Aorta (tissue), 5 donors: ENCODE measurements around the gene MYO1C. TPM values are rescaled to one million over a fixed set of nuclear protein-coding genes. Genes with fewer than 3 reads are reported as not detected.

Experiments used
- ATAC-seq: fragments of 200-7000 bp; cut with Tn5 transposase; one replicate; pipeline ENCODE4 v1.9.1; 2022; ENCODE audit warnings: moderate library complexity; ENCODE audit not compliant: low FRiP score
- DNase-seq, 2 donors: peaks; one replicate each; pipeline ENCODE4 v3.0.0-alpha.2; 2020
- H3K27ac ChIP-seq, 2 donors: one replicate each; pipeline ENCODE4 v1.5.1; 2013; ENCODE audit warnings: low read length in 2 of 2, mild to moderate bottlenecking in 2 of 2, moderate library complexity in 2 of 2, control low read depth in 1 of 2, inconsistent platforms in 1 of 2, low read depth in 1 of 2
- H3K27me3 ChIP-seq, 2 donors: one replicate each; pipeline ENCODE4 v1.6.1; 2013; ENCODE audit warnings: control low read depth in 1 of 2, low read length in 1 of 2, mild to moderate bottlenecking in 1 of 2, moderate library complexity in 1 of 2; ENCODE audit not compliant: insufficient read depth in 2 of 2, control insufficient read depth in 1 of 2
- H3K36me3 ChIP-seq, 2 donors: one replicate each; pipeline ENCODE4 v1.6.1; 2013; ENCODE audit warnings: control low read depth in 1 of 2, low read length in 1 of 2, mild to moderate bottlenecking in 1 of 2; ENCODE audit not compliant: insufficient read depth in 2 of 2, control insufficient read depth in 1 of 2
- H3K4me1 ChIP-seq, 2 donors: one replicate each; pipeline ENCODE4 v1.6.1; 2013; ENCODE audit warnings: low read length in 2 of 2, control low read depth in 1 of 2, mild to moderate bottlenecking in 1 of 2, moderate library complexity in 1 of 2; ENCODE audit not compliant: insufficient read depth in 2 of 2, control insufficient read depth in 1 of 2
- H3K4me3 ChIP-seq, 2 donors: one replicate each; pipeline ENCODE4 v1.5.1; 2013; ENCODE audit warnings: low read length in 2 of 2, control low read depth in 1 of 2, mild to moderate bottlenecking in 1 of 2
- H3K9me3 ChIP-seq: one replicate; pipeline ENCODE4 v1.6.1; 2013; ENCODE audit warnings: mild to moderate bottlenecking, low read length; ENCODE audit not compliant: control insufficient read depth
- WGBS, 2 donors: extraction: QIAGEN DNeasy Blood & Tissue Kit; methylation state at CpG; one replicate each; pipeline ENCODE4 v1.1.7; 2013; 5-methylcytosine and 5-hydroxymethylcytosine counted together
- intact Hi-C, 2 donors: fragments of 100-400 bp; cut with DNase I; formaldehyde crosslinking; loops; one replicate each; pipeline versions ENCODE4 v1.14.2 to v1.15.0; 2022
- polyA plus RNA-seq, 2 donors: library from polyadenylated mRNA; stranded (reverse); fragments of 200-250 nt; gene quantifications; one replicate each; pipeline ENCODE4 v1.2.3, GENCODE V29; 2013
- total RNA-seq, 2 donors: library from RNA; stranded (reverse); fragmentation: NEBNext Ultra II Directional; extraction: Animal tissue kit (Norgen Biotek cat#: 25700); gene quantifications; one replicate each; pipeline ENCODE4 v1.2.1, GENCODE V29; 2021
- donor health status: healthy with polysubstance abuse.
- donor health status: Bipolar disorder and iron deficiency.
- donor health status: DM: no; HTN: no; CAD: no.
- donor health status: DM: no; HTN: no; CAD: no.
- donor health status: DM: yes; HTN: yes; CAD: no.

The MYO1C gene
- total and polyA plus RNA-seq, 4 donors, result 62.6 to 354 (median 202) TPM

DNA sequence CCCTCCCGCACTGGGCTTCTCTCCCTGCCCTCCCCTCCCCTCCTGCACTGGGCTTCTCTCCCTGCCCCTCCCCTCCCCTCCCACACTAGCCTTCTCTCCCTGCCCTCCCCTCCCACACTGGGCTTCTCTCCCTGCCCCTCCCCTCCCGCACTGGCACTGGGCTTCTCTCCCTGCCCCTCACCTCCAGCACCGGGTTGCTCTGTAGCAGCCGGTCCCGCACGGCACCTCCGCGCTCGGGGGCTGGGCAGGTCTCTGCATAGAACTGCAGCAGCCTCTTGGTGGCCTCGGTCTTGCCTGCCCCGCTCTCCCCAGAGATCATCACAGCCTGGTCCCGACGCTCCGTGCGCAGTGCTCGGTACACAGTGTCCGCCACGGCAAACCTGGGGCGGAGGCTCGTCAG, 9.8 kb downstream of the MYO1C start:
- peaks cover 0 to 10% of the 10 kb centered on the region in 2 donors for H3K36me3 ChIP-seq
- no peak overlapping the region for H3K27ac ChIP-seq
- ATAC-seq, result no peak
- no peaks in the 10 kb centered on the region for H3K9me3 ChIP-seq
- no peaks in the 10 kb centered on the region for H3K4me1 ChIP-seq
- no peak for DNase-seq
- intact Hi-C loops, result no loop called here
- H3K4me3 ChIP-seq, result no peak overlapping the region
- 64 to 70% methylated on average over 20 of the region's 20 CpGs for WGBS, 2 donors
- H3K27me3 ChIP-seq, result no peaks in the 10 kb centered on the region

DNA sequence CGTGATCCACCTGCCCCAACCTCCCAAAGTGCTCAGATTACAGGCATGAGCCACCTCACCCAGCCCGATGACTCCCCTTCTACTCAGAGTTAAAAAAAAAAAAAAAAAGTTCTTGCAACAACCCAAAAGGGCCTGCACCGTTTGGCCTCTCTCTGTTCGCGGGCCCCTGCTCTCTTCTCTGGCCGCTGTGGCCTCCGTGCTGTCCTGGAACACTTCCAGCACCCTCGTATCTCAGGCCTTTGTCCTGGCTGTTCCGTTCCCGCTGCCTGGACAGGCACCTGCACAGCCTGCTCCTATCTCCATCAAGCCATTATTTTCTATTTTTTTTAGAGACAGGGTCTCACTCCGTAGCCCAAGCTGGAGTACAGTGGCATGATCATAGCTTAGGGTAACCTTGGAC, 10.8 kb downstream of the MYO1C start:
- Histone ChIP-seq H3K27ac (no peak overlapping the region), H3K4me3 (no peak overlapping the region), H3K9me3 (no peaks in the 10 kb centered on the region), H3K36me3 (peaks cover 0 to 14% of the 10 kb centered on the region in 2 donors), H3K4me1 (no peaks in the 10 kb centered on the region), H3K27me3 (no peaks in the 10 kb centered on the region)
- ATAC-seq (no peak), DNase-seq (no peak)
- WGBS, 2 donors, result 52 to 63% methylated on average over 11 of the region's 11 CpGs
- intact Hi-C loops, result no loop called here

DNA sequence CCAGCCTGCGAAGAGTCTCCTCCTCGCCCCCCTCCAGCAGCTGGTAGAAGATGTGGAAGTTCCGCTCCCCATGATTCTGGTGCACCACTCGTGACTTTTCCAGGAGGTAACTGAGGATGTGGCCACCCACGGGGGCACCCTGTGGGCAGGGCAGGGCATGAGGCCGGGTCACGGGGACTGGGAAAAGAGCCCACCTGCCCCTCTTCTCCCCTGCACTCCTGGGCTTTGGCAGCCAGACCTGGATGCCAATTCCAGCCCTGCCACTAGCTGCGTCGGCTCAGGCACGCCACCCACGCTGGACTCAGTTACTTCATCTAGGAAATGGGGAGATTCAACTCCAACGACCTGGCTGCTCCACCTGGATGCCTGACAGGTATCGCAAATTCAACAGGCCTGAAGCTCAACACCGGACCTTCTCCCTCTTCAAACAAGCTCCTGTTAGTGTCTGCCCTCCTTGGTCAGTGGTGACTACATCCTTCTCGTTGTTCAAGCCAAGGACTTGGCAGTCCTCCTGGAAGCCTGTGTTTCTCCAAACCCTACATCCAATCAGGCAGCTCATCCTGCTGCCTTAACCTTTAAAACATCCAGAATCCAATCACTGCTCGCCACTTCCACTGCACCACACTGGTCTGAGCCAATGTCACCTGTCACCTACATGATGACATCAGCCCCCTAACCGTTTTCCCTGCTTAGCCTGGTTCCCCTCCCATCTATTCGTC, 11.6 kb downstream of the MYO1C start:
- no peaks in the 10 kb centered on the region for H3K9me3 ChIP-seq
- H3K4me3 ChIP-seq, result no peak overlapping the region
- peaks cover 0 to 14% of the 10 kb centered on the region in 2 donors for H3K36me3 ChIP-seq
- no peak for ATAC-seq
- intact Hi-C loops, result no loop called here
- no peaks in the 10 kb centered on the region for H3K27me3 ChIP-seq
- DNase-seq, result no peak
- no peak overlapping the region for H3K27ac ChIP-seq
- H3K4me1 ChIP-seq, result no peaks in the 10 kb centered on the region
- 46 to 49% methylated on average over 18 of the region's 18 CpGs for WGBS, 2 donors

DNA sequence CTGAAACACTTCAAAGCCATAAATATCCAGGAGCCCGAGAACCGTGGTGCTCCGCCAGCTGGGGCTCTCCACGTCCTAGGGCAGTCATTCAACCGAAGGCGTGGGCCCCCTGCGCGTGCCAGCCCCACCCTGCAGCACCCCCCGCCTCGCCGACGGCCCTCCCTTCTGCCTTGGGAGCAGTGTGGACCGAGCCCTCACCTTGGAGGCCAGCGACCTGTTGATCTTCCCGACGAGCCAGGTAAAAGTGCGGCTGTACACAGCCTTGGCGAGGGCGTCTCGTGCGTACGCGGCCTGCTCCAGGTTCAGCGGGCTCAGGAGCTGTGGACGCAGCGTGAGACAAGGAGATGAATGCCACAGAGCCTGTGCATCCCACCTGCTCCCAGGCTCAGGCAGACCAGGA, 14.1 kb downstream of the MYO1C start:
- Histone ChIP-seq H3K27me3 (no peaks in the 10 kb centered on the region), H3K4me1 (no peaks in the 10 kb centered on the region), H3K9me3 (no peaks in the 10 kb centered on the region), H3K36me3 (peaks cover 0 to 14% of the 10 kb centered on the region in 2 donors), H3K4me3 (no peak overlapping the region), H3K27ac (no peak overlapping the region)
- intact Hi-C loops, result no loop called here
- no peak for DNase-seq
- no peak for ATAC-seq
- 88 to 90% methylated on average over 25 to 26 of the region's 26 CpGs for WGBS, 2 donors

DNA sequence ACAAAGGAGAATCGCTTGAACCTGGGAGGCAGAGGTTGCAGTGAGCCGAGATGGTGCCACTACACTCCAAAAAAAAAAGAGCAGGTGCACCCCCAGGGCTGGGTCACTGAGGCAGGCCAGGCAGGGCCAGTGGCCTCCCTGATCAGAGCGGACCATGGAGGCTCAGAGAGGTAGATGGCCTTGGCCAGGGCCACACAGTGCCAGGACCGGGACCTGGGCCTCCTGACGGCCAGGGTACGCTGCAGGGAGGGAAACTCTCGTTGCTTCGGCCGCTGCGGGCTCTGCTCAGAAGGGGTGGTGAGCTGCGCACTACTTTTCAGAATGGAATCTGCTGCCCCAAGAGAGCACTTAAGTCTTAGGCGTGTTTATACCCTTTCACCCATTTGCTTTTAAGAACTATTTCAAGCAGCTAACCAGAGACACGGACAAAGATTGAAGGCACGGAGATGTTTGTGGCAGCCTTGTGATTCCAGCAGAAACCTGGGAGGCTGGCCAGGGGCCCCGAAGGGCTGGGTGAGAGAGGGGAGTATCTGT, 17.1 kb downstream of the MYO1C start:
- ATAC-seq, result no peak
- H3K36me3 ChIP-seq, result peaks cover 4 to 20% of the 10 kb centered on the region in 2 donors

DNA sequence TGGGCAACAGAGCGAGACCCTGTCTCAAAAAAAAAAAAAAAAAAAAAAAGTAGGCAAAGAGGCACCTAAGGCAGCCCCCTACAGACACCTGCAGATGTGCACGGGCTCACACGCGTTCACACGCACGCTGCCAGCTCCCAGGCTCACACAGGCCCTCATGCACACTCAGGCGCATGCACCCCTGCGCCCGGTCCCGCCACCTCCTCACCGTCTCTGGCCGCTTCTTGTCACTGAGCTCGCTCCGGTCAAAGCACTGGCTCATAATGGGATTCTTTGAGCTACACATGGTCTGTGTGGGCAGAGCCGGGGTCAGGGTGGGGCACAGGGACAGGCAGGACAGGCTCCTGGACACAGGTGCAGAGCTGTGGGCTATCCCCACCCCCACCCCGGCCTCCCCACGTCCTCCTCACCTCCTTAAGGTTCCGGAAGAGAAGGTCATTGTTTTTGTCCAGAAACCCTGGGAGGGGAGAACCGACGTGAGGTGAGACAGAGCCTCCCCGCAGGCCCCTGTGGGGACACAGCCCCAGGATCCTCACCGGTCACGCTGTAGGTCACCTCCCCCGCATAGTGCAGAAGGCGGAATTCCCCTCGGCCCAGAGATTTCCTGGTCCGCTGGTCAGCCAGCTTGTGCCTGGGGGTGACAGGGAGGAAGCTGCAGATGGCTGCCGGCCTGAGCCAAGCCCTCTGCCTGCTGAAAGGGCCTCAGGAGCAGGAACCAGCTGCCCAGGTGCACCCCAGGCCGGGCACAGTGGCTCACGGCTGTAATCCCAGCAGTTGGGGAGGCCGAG, 17.9 kb downstream of the MYO1C start:
- DNase-seq, result no peak
- H3K4me3 ChIP-seq, result no peak overlapping the region
- H3K36me3 ChIP-seq, result peaks cover 4 to 21% of the 10 kb centered on the region in 2 donors
- ATAC-seq, result no peak
- 86 to 91% methylated on average over 31 of the region's 31 CpGs for WGBS, 2 donors
- intact Hi-C loops, result no loop called here
- H3K27ac ChIP-seq, result no peak overlapping the region
- no peaks in the 10 kb centered on the region for H3K9me3 ChIP-seq
- H3K27me3 ChIP-seq, result no peaks in the 10 kb centered on the region
- no peaks in the 10 kb centered on the region for H3K4me1 ChIP-seq

More for the DNA sequence above, 17.1 kb downstream of the MYO1C start:
- no peaks in the 10 kb centered on the region for H3K9me3 ChIP-seq
- no peaks in the 10 kb centered on the region for H3K27me3 ChIP-seq
- no peak for DNase-seq
- WGBS, 2 donors, result 86 to 88% methylated on average over 15 of the region's 15 CpGs
- no peak overlapping the region for H3K27ac ChIP-seq
- intact Hi-C loops, result no loop called here
- H3K4me3 ChIP-seq, result no peak overlapping the region
- no peaks in the 10 kb centered on the region for H3K4me1 ChIP-seq

DNA sequence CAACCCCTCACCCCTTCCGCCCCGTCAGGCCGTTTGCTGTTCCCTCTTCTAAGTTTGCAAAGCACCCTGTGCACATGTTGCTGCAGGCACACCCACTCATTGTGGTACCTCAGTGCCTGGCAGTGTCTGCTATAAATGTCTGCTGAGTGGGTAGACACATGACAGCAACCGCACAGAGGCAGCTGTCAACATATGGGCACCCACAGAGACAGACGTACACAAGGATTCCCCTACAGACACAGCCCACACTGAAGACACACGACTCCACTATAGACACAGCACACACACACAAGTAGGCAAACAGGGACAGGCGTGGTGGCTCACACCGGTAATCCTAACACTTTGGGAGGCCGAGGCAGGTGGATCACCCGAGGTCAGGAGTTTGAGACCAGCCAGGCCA, 18.6 kb downstream of the MYO1C start:
- Histone ChIP-seq H3K4me3 (no peak overlapping the region), H3K4me1 (no peaks in the 10 kb centered on the region), H3K27ac (no peak overlapping the region), H3K36me3 (peaks cover 4 to 21% of the 10 kb centered on the region in 2 donors), H3K27me3 (no peaks in the 10 kb centered on the region), H3K9me3 (no peaks in the 10 kb centered on the region)
- 86% methylated on average over 10 of the region's 10 CpGs for WGBS, 2 donors
- no peak for DNase-seq
- ATAC-seq, result no peak
- intact Hi-C loops, result no loop called here

DNA sequence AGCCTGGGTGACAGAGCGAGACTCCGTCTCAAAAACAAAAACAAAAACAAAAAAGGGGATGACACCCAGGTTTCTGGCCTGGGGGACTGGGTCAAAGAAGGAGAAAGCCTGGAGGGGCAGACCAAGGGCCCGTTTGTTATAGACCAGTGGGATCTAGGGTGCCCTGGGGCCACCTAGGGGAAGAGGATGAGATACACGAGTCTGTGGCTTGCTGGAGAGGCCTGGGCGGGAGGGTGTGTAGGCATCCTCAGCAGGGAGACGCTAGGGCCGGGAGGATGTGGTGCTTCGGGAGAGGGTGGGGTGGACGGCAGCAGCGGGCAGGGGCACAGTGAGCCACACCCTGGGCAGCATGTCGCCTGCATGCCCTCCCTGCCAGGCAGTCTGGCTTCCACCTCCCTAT, 19.3 kb downstream of the MYO1C start:
- no peaks in the 10 kb centered on the region for H3K27me3 ChIP-seq
- ATAC-seq (no peak), DNase-seq (no peak)
- WGBS, 2 donors, result 74 to 78% methylated on average over 11 of the region's 11 CpGs
- intact Hi-C loops, result no loop called here
- H3K36me3 ChIP-seq, result peaks cover 4 to 19% of the 10 kb centered on the region in 2 donors
- H3K27ac ChIP-seq, result no peak overlapping the region
- no peaks in the 10 kb centered on the region for H3K9me3 ChIP-seq
- H3K4me1 ChIP-seq, result no peaks in the 10 kb centered on the region
- H3K4me3 ChIP-seq, result no peak overlapping the region
